OCI-LY1 (cell line): ENCODE measurements around the gene SLC25A18.

Source experiments
- H2AFZ ChIP-seq: fragments of 200-600 bp; sonication (generic), shearing (Covaris generic); 2 replicates; pipeline ENCODE4 v1.6.0; 2014; ENCODE audit warnings: antibody characterized with exemption, mild to moderate bottlenecking, low read length
- H3F3A ChIP-seq: fragments of 200-600 bp; sonication (generic), shearing (Covaris generic); 2 replicates; pipeline ENCODE4 v1.6.0; 2014; ENCODE audit warnings: mild to moderate bottlenecking, antibody characterized with exemption, low read length, moderate library complexity; ENCODE audit not compliant: insufficient read depth
- H3K27ac ChIP-seq: fragments of 200-600 bp; sonication (generic); 2 replicates; pipeline ENCODE4 v1.5.1; 2014; ENCODE audit warnings: low read length, mixed run types, mild to moderate bottlenecking, low read depth; ENCODE audit not compliant: poor library complexity, severe bottlenecking
- H3K27me3 ChIP-seq: fragments of 200-600 bp; sonication (generic); 2 replicates; pipeline ENCODE4 v1.6.0; 2014; ENCODE audit warnings: antibody characterized with exemption, mild to moderate bottlenecking, low read length, moderate library complexity; ENCODE audit not compliant: insufficient read depth
- H3K36me3 ChIP-seq: fragments of 200-600 bp; sonication (generic); 2 replicates; pipeline ENCODE4 v1.6.1; 2014; ENCODE audit warnings: mild to moderate bottlenecking, antibody characterized with exemption, low read length, moderate library complexity, mixed read lengths; ENCODE audit not compliant: insufficient read depth
- H3K4me1 ChIP-seq: fragments of 200-600 bp; sonication (generic); 2 replicates; pipeline ENCODE4 v1.5.1; 2014; ENCODE audit warnings: mild to moderate bottlenecking, low read length, moderate library complexity; ENCODE audit not compliant: insufficient read depth, severe bottlenecking
- H3K4me2 ChIP-seq: fragments of 200-600 bp; sonication (generic), shearing (Covaris generic); 2 replicates; pipeline ENCODE4 v1.6.1; 2014; ENCODE audit warnings: low read length
- H3K4me3 ChIP-seq: fragments of 200-600 bp; sonication (generic); 2 replicates; pipeline ENCODE4 v1.5.1; 2014; ENCODE audit warnings: low read length, low read depth, mild to moderate bottlenecking, mixed read lengths; ENCODE audit not compliant: poor library complexity, severe bottlenecking
- H3K79me2 ChIP-seq: fragments of 200-600 bp; shearing (Covaris generic); 2 replicates; pipeline ENCODE4 v1.6.1; 2016; ENCODE audit warnings: mixed run types, low read length, mixed read lengths; ENCODE audit not compliant: insufficient read depth
- H3K9ac ChIP-seq: fragments of 200-600 bp; sonication (generic), shearing (Covaris generic); 2 replicates; pipeline ENCODE4 v1.6.1; 2014; ENCODE audit warnings: mild to moderate bottlenecking, low read length, mixed read lengths
- H3K9me2 ChIP-seq: fragments of 200-600 bp; sonication (generic), shearing (Covaris generic); 2 replicates; pipeline ENCODE4 v1.6.1; 2014; ENCODE audit warnings: low read depth, mild to moderate bottlenecking, low read length, mixed read lengths
- H3K9me3 ChIP-seq: fragments of 200-600 bp; shearing (Covaris generic); 2 replicates; pipeline ENCODE4 v1.6.1; 2014; ENCODE audit warnings: low read length, mixed read lengths
- H4K20me1 ChIP-seq: fragments of 200-600 bp; sonication (generic), shearing (Covaris generic); 2 replicates; pipeline ENCODE4 v1.6.0; 2016; ENCODE audit warnings: mild to moderate bottlenecking, low read length; ENCODE audit not compliant: insufficient read depth
- EZH2 ChIP-seq: fragments of 200-600 bp; sonication (generic), shearing (Covaris generic); IDR thresholded peaks from 2 replicates; pipeline ENCODE4 v1.8.0; 2017; ENCODE audit warnings: borderline replicate concordance, mixed run types, mild to moderate bottlenecking, antibody characterized with exemption, low read length, moderate library complexity, mixed read lengths
- TF ChIP-seq, protein P1 (sequence below): fragments of 200-600 bp; sonication (generic), shearing (Covaris generic); IDR thresholded peaks from 2 replicates; pipeline ENCODE4 v1.5.1; 2017; ENCODE audit warnings: mild to moderate bottlenecking, antibody characterized with exemption, low read length, moderate library complexity, mixed read lengths

SLC25A18 gene

DNA sequence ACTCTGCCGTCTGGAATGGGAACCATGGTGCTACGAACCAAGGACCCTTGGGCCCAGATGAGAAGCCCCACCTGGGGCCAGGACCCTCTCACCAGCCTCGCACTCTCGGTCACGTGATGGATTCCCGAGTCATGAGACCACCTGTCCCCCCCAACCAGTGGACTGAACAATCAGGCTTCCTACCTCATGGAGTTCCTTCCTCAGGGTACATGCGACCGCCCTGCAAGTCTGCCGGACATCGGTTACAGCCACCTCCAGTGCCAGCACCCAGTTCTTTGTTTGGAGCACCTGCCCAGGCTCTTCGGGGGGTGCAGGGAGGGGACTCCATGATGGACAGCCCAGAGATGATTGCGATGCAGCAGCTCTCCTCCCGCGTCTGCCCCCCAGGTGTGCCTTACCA, 20.8 kb upstream of the SLC25A18 start:
- Histone ChIP-seq H2AFZ (no peak overlapping the region), H3K9me2 (no peaks in the 10 kb centered on the region), H3K27ac (no peak overlapping the region), H3F3A (no peaks in the 10 kb centered on the region), H3K9me3 (no peaks in the 10 kb centered on the region), H3K79me2 (no peaks in the 10 kb centered on the region), H3K4me3 (no peak overlapping the region), H3K9ac (no peak overlapping the region), H4K20me1 (no peaks in the 10 kb centered on the region), H3K4me1 (no peaks in the 10 kb centered on the region), H3K36me3 (no peaks in the 10 kb centered on the region), H3K27me3 (no peaks in the 10 kb centered on the region), H3K4me2 (no peak overlapping the region)
- no peak for TF ChIP-seq EZH2
- TF ChIP-seq, protein P1, sequence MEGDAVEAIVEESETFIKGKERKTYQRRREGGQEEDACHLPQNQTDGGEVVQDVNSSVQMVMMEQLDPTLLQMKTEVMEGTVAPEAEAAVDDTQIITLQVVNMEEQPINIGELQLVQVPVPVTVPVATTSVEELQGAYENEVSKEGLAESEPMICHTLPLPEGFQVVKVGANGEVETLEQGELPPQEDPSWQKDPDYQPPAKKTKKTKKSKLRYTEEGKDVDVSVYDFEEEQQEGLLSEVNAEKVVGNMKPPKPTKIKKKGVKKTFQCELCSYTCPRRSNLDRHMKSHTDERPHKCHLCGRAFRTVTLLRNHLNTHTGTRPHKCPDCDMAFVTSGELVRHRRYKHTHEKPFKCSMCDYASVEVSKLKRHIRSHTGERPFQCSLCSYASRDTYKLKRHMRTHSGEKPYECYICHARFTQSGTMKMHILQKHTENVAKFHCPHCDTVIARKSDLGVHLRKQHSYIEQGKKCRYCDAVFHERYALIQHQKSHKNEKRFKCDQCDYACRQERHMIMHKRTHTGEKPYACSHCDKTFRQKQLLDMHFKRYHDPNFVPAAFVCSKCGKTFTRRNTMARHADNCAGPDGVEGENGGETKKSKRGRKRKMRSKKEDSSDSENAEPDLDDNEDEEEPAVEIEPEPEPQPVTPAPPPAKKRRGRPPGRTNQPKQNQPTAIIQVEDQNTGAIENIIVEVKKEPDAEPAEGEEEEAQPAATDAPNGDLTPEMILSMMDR: no peak

DNA sequence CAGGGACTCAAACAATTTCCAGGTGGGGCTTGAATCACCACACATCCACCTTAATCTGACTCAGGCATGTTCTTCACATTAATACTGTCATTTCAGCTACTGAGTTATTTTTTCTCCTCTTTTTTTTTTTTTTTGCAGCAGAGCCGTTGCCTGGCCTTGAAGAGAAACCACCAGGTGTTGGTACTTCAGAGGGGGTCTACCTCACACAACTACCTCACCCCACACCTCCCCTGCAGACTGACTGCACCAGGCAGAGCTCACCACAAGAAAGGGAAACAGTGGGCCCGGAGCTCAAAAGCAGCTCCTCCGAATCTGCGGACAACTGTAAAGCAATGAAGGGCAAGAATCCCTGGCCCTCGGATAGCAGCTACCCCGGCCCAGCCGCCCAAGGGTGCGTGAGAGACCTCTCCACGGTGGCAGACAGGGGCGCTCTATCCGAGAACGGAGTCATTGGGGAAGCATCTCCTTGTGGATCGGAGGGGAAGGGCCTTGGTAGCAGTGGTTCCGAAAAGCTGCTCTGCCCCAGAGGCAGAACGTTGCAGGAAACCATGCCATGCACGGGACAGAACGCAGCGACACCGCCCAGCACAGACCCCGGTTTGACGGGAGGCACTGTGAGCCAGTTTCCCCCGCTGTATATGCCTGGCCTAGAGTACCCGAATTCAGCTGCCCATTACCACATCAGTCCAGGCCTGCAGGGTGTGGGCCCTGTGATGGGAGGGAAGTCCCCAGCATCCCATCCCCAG, 15.1 kb upstream of the SLC25A18 start:
- no peaks in the 10 kb centered on the region for H3K27me3 ChIP-seq
- H4K20me1 ChIP-seq: no peaks in the 10 kb centered on the region
- no peak overlapping the region for H3K4me2 ChIP-seq
- no peak overlapping the region for H3K9ac ChIP-seq
- no peak overlapping the region for H3K4me3 ChIP-seq
- no peak overlapping the region for H3K27ac ChIP-seq
- H2AFZ ChIP-seq: no peak overlapping the region
- H3K4me1 ChIP-seq: no peaks in the 10 kb centered on the region
- no peaks in the 10 kb centered on the region for H3K36me3 ChIP-seq
- no peaks in the 10 kb centered on the region for H3F3A ChIP-seq
- no peaks in the 10 kb centered on the region for H3K9me3 ChIP-seq
- H3K9me2 ChIP-seq: no peaks in the 10 kb centered on the region
- H3K79me2 ChIP-seq: no peaks in the 10 kb centered on the region
- TF ChIP-seq EZH2: no peak
- TF ChIP-seq, protein P1: no peak

DNA sequence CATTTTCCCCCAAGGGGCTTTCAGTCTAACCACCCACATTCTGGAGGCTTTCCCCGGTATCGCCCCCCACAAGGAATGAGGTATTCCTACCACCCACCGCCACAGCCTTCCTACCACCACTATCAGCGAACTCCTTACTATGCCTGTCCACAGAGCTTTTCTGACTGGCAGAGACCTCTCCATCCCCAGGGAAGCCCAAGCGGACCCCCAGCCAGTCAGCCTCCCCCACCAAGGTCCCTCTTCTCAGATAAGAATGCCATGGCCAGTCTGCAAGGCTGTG, 14.6 kb upstream of the SLC25A18 start:
- Histone ChIP-seq H3K27me3 (no peaks in the 10 kb centered on the region), H3K9ac (no peak overlapping the region), H3F3A (no peaks in the 10 kb centered on the region), H3K79me2 (no peaks in the 10 kb centered on the region), H3K4me3 (no peak overlapping the region), H3K4me1 (no peaks in the 10 kb centered on the region), H3K4me2 (no peak overlapping the region), H2AFZ (no peak overlapping the region), H3K9me3 (no peaks in the 10 kb centered on the region), H3K27ac (no peak overlapping the region), H4K20me1 (no peaks in the 10 kb centered on the region), H3K9me2 (no peaks in the 10 kb centered on the region), H3K36me3 (no peaks in the 10 kb centered on the region)
- TF ChIP-seq, protein P1: no peak
- no peak for TF ChIP-seq EZH2
